ENCODE measurements around the gene PEX16.

The PEX16 gene

GRCh38 chr11:45871638-45872037 is 46.0 kb downstream of the PEX16 start:
- no peak for DNase-seq

- no peak for DNase-seq
Observed at GRCh38 chr11:45870706-45871105, 47.0 kb downstream of the PEX16 start.

- DNase-seq = no peak
Observed at GRCh38 chr11:45869551-45869950, 48.1 kb downstream of the PEX16 start.

- no peak for DNase-seq
Observed at GRCh38 chr11:45864041-45864440, 53.6 kb downstream of the PEX16 start.

GRCh38 chr11:45860764-45861510 is 56.7 kb downstream of the PEX16 start:
- no peak for DNase-seq

- DNase-seq = no peak
Observed at GRCh38 chr11:45860348-45860747, 57.3 kb downstream of the PEX16 start.

Data from CD4-positive, alpha-beta T cell treated with Interleukin-12 subunit alpha and Interleukin-12 subunit beta, for 1 hour (primary cell).